Measurements from ENCODE around the gene SFI1.

SFI1 gene

GRCh38 chr22:31496007-31496734 lies at the start of gene SFI1:
Gene SFI1, plus strand, starts transcription at chr22:31496536. Its CDS starts 11,749 bp downstream, at chr22:31508285.
- DNase-seq (ENCODE audit: low read depth, low spot score): no peak
- peak; percentile 45 for TF ChIP-seq CTCF (IDR thresholded peaks at IDR 0.05; ENCODE audit: insufficient read depth, low read length, missing control alignments)
- CTCF ChIA-PET: interaction anchor here (0.7 to 1.0 kb wide), 2 partner anchors 11 to 18 kb away, joined by 3 to 5 read pairs; no protein-coding TSS in a partner anchor
- H3K4me3 ChIP-seq (ENCODE audit: low read depth, low read length): peak within 1 kb of the TSS; percentile 95
- POLR2A ChIA-PET: no interaction called here

GRCh38 chr22:31446767-31447166 lies 49.6 kb upstream of the SFI1 start:
- ChIA-PET CTCF (interaction anchor here (1.6 kb wide), 1 partner anchor 25 kb away, joined by 4 read pairs; no protein-coding TSS in a partner anchor), POLR2A (interaction anchor here (0.6 kb wide), 1 partner anchor 26 kb away, joined by 3 read pairs; no protein-coding TSS in a partner anchor)
- TF ChIP-seq CTCF (IDR thresholded peaks at IDR 0.05; ENCODE audit: insufficient read depth, low read length, missing control alignments): no peak
- DNase-seq (ENCODE audit: low read depth, low spot score): no peak
- H3K4me3 ChIP-seq (ENCODE audit: low read depth, low read length): no peak overlapping the region

GRCh38 chr22:31447337-31447736 lies 49.0 kb upstream of the SFI1 start:
- TF ChIP-seq CTCF (IDR thresholded peaks at IDR 0.05; ENCODE audit: insufficient read depth, low read length, missing control alignments): no peak
- H3K4me3 ChIP-seq (ENCODE audit: low read depth, low read length): no peak overlapping the region
- ChIA-PET POLR2A (interaction anchor here (0.6 kb wide), 1 partner anchor 25 kb away, joined by 3 read pairs; no protein-coding TSS in a partner anchor), CTCF (interaction anchor here (0.9 to 2.3 kb wide), 4 partner anchors 8 to 188 kb away, joined by 4 to 8 read pairs (median 6); no protein-coding TSS in a partner anchor)
- DNase-seq (ENCODE audit: low read depth, low spot score): no peak

DNA sequence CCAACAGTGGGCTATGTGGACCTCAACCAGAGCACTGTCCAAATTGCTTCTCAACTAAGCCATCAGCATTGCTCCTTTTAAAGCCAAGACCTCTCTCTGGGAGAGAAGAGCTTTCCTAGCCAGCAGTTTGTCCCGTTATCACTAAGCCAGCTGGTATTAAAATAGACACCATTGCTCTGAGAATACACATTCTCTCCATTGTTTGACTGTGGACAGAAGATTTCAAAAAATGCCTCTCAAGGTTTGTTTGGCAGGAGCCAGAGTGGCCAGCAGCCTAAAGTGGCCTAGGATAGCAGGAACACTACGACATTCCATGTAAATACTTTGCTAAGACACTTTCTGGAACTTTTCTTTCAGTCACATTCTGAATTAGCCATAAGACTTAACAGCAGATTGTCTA lies 48.0 kb upstream of the SFI1 start:
- ChIA-PET POLR2A (no interaction called here), CTCF (interaction anchor here (0.8 to 2.3 kb wide), 3 partner anchors 11 to 187 kb away, joined by 3 to 8 read pairs (median 7); no protein-coding TSS in a partner anchor)
- TF ChIP-seq CTCF (IDR thresholded peaks at IDR 0.05; ENCODE audit: insufficient read depth, low read length, missing control alignments): no peak
- DNase-seq (ENCODE audit: low read depth, low spot score): no peak
- no peak overlapping the region for H3K4me3 ChIP-seq (ENCODE audit: low read depth, low read length)

- TF ChIP-seq CTCF (IDR thresholded peaks at IDR 0.05; ENCODE audit: insufficient read depth, low read length, missing control alignments): no peak
- DNase-seq (ENCODE audit: low read depth, low spot score): no peak
- ChIA-PET POLR2A (no interaction called here), CTCF (interaction anchor here (0.9 to 2.3 kb wide), 2 partner anchors 9 to 185 kb away, joined by 3 to 8 read pairs; no protein-coding TSS in a partner anchor)
- no peak overlapping the region for H3K4me3 ChIP-seq (ENCODE audit: low read depth, low read length)
These were observed 46.8 kb upstream of the SFI1 start for GRCh38 chr22:31449506-31449905.

All from AG04449 (cell line).